Activated CD4-positive, alpha-beta T cell treated with anti-CD3 and anti-CD28 coated beads, Interleukin-2, amount 50 U/mL, for 16 hours (primary cell): ENCODE measurements around the gene SAMD11.

Experiments
- DNase-seq: peaks from one replicate; pipeline ENCODE4 v3.0.0-alpha.2; 2020

Gene SAMD11

DNA sequence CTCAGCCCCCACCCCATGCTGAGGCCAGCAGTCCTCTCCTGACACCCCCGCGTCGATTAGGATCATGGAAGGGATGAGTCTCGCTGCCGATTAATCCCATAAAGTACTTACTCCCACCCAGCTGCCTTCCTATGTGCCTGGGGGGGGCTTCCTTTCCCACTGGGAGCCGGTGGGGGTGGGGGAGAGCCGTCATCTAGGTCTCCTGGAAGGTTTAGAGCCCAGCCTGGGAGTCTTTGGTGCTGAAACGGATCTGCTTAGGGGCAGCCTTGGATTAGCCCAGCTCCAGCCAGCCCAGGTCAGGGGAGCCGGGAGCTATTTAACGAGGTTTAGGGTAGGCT lies 9.8 kb downstream of the SAMD11 start:
- DNase-seq, result no peak

DNA sequence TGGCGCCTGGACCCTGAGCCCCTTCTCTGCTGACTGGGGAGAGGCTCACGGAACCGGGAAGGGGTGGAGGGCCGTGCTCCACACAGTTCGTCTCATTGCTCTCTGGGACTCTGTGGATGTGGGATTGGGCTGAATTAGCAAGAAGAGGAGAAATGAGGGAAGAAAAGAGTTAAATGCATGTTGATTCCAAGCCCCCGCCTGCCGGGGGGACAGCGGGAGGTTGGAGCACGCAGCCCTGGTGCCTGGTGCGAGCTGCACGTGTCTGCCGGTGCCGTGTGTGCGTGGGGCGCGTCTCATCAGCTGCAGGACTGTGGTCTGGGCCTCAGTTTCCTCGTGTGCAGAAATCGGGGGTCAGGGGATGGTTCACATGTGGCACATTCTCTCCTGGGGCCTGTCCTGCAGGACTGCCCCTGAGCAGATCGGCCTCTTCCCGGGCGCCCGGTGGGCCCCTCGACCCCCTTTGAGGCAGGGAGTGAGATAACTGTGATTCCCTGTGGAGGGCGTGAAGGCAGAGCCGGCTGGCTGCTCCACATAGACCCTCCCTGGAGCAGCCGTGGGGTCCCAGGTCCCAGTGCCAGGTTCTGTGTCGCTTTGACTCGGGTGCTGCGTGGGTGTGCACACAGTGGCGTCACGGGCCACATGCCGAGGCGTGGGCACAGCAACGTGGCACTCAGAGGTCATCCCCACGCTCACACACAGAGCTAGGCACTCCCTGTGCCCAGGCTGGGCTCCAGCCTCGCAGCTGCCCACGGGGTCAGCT lies 11.4 kb downstream of the SAMD11 start:
- no peak for DNase-seq

DNA sequence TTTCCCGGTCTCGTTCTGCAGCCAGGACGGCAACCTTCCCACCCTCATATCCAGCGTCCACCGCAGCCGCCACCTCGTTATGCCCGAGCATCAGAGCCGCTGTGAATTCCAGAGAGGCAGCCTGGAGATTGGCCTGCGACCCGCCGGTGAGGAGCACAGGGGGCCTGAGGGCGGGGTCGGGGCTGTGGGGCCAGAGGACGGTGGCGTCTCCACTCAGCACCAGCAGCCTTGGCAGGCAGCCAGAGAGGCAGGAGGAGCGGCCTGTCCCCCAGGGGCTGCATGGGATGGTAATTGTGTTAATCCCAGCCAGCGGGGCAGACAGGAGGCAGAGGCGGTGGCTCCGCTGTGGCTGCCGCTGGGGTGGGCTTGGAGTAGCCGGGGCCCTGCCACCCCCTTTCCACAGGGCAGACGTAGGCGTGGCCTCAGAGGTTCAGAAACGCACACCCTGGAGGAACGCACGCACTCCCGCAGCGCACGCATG lies 12.1 kb downstream of the SAMD11 start:
- no peak for DNase-seq

DNA sequence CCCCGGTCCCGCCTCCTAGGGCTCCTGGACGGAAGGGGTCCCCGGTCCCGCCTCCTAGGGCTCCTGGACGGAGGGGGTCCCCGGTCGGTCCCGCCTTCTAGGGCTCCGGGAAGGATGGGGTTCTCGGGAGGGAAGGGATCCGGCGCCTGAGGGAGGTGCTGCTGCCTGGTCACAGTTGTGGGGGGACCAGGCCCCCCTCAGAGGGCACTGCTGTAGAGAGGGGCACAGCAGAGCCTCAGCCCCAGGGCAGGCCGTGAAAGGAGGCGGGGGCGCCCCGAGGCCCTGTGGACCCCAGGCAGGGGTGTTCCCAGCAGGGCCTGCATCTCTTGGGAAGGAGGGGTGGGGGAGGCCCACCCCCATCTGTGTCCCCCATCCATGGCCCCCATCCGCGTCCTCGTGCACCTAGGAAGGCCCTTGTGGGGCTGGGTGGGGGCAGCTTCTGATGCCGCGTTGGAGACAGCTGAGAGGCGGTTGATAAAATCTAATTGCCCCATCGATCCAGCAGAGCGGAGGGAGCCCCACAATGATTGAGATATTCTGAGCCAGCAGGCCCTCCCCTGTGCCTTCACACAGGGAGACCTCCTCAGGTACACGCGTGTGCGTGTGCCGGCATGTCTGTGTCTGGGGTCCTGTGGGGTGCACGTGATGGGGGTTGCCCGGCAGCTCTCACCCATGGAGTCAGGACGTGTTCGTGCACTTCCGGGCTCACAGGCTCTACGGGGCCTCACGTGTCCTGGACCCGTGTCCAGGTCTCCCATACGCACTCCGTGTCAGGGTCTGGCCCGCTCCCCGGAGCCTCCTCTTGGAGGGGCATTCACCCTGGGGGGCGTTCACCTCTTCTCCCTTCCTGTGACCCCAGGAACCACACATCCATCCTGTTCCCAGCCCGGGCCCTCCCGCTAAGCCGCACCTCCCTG lies 12.9 kb downstream of the SAMD11 start:
- DNase-seq, result no peak

DNA sequence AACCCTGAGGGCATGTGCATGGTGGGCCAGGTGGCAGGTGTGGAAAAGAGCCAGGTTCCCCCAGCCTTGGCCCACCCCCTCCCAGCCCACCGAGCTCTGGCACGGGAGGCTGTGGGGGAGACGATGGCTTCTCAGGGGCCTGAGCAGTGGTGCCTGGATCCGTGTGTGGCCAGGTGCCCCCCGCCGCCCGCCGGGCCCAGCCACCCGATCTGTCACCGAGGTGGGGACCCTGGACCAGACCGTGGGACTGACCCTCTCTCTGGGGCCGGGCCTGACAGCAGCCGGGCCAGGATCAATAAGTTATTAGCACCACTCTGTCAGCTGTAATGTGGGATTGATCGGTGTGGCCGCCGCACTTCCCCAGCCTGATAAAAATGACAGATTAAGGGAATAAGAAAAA lies 13.8 kb downstream of the SAMD11 start:
- DNase-seq, result no peak

DNA sequence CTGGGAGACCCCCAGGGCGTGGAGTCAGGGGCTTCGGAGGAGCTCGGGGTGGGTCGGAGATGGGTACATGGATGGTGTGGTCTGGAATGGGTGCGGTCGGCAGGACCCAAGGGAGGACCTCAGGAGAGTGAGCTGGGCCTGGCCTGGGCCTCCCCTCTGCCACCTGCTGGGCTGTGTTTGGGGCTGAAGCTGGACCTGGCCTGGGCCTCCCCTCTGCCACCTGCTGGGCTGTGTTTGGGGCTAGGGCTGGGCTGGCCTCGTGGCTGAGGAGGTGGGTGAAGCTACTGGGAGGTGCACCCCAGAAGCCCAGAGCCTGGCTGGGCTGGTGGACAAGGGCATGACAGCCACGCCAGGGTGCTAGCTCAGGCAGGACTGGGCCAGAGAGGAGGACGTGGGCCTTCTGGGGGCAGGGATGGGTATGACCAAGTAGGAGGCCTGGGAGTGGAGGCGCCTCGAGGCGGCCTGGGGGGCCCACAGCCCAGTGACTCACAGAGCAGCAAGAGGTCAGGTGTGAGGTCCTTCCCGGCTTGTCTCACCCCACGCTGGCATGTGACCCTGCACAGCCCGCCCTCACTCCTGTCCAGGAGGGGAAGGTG lies 14.5 kb downstream of the SAMD11 start:
- no peak for DNase-seq

DNA sequence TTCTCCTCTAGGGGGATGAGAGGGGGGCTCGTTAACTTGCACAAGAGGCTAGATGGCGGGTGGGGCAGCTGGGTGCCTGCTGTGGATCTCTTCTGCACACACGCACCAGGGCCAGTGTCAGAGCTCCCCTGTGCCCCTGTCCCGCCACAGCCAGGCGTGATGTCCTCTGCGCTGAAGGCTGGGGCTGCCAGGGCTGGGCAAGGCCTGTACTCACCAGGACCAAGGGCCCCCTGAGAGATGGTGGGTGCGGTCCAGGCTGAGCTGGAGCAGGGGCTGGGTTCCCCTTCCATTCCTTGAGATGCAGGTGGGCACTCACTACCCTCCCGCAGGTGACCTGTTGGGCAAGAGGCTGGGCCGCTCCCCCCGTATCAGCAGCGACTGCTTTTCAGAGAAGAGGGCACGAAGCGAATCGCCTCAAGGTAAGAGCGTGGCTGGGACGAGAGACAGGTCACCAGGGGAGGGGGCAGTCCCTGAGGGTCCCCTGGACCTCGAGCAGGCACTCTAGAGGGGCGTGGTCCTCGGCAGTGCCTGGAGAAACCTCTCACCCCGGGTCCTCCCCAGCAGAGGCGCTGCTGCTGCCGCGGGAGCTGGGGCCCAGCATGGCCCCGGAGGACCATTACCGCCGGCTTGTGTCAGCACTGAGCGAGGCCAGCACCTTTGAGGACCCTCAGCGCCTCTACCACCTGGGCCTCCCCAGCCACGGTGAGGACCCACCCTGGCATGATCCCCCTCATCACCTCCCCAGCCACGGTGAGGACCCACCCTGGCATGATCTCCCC lies 15.2 kb downstream of the SAMD11 start:
- no peak for DNase-seq

DNA sequence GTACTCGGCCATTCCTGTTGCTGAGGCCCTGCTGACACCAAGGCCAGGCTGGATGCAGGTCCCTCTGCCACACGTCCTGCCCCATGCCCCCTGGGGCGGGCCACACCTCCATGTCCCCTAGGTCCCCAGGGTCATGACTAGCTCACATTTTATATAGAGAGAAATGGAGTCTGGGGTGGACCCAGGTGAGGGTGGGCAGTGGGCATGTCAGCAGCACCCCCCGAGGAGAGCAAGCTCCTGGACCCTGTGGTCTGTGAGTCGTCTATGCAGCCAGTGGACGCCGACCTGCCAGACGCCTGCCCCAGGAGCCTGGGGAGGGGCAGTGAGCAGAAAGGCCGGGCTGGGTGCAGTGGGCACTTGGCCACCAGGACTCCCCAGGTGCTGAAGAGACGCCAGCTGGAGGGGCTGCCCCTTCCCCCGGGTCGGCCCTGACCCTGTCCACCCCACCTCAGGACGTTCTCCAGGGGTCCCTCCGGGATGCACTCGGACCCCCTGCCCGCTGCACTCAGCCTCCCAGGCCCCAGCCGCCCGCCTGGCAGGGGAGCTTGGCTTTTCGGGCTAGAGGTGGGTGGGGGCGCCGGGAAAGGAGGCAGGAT lies 15.9 kb downstream of the SAMD11 start:
- DNase-seq, result no peak

DNA sequence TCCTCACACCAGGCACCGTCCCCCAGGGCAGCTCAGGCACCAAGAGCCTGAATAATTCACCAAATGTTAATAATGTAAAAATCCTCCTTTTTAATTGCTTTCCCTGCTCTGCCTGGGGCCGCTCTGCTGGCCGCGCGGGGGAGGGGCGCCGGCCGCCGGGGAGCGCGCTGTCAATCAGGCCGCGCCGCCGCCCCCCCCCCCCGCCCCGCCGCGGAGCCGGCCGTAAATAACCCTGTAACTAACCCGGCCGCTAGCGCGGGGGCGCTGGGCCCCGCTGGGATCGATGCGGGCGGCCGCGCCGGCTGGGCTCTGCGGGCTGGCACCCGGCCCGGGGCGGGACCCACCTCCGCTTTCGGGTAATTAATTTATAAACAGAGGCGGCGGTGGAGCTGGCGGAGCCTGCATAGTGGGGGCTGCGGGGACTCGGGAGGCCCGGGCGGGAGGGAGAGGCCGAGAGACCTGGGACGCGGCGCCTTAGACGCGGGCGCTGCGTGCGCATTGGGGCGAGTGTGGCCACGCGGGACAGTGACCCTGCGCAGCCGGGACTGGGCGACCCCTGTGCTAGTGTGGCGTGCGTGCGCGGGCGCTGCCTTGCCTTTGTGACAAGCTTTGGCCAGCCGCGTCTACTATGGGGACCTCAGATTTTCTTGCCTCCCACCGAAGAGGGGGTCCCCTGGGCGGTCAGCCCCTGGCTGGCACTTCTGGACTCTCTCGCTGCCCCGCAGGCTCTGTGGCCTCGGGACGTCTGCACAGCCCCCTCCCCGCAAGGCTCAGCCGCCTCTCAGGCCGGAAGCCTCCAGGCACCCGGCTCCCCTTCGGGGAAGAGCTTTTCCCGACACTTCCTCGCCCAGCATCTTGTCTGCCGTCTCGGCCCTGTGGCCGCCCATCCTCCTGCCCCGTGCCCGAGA lies 16.6 kb downstream of the SAMD11 start:
- DNase-seq, result no peak

DNA sequence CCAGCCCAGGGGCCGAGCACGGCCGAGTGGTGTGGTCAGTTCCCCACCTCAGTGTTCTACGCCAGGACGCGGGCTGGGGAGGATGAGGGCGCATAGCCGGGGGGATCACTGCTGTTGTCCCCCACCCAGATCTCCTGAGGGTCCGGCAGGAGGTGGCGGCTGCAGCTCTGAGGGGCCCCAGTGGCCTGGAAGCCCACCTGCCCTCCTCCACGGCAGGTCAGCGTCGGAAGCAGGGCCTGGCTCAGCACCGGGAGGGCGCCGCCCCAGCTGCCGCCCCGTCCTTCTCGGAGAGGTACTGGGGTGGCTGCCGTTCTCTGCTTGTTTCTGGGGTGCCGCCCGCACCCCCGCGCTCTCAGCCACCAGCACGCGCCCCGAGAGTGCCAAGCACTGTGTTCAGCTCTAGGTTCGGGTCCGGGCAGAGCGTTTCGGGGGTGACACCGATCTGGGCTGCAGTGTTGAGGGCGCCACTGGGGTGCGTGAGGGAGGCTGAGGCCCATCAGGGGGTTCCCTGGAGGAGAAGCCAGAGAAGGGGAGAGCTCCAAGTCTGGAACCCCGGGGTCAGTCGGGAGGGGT lies 17.4 kb downstream of the SAMD11 start:
- DNase-seq, result no peak

DNA sequence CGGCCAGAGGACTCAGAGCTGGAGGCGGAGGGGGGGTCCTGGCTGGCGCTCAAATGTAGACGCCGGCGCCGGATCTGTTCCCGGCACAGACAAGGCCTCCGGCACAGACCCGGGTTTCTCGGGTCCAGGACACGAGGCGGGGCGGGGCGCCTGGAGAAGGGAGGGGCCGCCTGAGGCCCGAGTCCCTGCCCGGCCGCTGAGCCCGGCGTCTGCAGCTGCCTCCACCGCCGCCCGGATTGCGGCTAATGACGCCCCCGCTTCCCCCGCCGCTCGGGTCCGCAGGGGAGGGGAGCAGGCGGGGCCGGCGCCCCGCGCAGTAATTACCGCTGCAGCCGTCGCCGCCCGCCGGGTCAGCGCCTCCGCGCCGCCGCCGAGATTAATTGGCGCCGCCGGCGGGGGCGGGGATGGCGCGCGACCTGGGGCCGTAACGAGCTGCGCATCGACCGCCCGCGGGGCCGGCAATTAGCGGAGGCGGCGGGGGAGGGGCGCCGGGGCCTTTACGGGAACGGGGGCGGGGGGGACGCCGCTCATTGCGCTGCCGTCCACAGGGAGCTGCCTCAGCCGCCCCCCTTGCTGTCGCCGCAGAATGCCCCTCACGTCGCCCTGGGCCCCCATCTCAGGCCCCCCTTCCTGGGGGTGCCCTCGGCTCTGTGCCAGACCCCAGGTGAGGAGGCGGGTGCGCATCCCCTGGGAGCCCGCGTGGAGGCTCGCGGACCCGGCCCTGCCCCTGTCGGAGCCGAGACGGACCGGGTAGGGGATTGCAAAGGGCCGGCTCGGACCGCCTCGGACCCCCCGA lies 18.1 kb downstream of the SAMD11 start:
- no peak for DNase-seq

DNA sequence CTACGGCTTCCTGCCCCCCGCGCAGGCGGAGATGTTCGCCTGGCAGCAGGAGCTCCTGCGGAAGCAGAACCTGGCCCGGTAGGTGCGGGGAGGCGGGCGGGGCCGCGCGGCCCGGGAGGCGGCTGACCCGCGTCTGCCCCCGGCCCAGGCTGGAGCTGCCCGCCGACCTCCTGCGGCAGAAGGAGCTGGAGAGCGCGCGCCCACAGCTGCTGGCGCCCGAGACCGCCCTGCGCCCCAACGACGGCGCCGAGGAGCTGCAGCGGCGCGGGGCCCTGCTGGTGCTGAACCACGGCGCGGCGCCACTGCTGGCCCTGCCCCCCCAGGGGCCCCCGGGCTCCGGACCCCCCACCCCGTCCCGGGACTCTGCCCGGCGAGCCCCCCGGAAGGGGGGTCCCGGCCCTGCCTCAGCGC lies 18.7 kb downstream of the SAMD11 start:
- DNase-seq, result no peak

DNA sequence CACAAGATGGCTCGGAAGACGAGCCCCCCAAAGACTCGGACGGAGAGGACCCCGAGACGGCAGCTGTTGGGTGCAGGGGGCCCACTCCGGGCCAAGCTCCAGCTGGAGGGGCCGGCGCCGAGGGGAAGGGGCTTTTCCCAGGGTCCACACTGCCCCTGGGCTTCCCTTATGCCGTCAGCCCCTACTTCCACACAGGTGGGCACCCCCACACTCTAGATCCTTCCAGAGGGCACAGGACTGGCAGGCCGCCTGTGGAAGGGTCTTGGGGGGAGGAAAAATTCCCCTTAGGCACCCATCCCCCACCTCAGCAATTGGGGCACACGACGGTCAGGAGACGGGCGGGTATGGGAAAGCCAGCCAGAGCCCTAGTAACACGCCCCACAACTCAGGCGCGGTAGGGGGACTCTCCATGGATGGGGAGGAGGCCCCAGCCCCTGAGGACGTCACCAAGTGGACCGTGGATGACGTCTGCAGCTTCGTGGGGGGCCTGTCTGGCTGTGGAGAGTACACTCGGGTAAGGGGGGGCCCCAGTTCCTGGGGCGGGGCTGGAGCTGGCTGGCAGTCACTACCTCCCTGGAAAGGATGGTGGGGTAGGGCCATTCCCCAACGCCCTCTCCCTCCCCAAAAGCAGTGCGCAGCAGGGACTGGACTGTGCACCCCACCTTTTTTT lies 19.3 kb downstream of the SAMD11 start:
- no peak for DNase-seq

DNA sequence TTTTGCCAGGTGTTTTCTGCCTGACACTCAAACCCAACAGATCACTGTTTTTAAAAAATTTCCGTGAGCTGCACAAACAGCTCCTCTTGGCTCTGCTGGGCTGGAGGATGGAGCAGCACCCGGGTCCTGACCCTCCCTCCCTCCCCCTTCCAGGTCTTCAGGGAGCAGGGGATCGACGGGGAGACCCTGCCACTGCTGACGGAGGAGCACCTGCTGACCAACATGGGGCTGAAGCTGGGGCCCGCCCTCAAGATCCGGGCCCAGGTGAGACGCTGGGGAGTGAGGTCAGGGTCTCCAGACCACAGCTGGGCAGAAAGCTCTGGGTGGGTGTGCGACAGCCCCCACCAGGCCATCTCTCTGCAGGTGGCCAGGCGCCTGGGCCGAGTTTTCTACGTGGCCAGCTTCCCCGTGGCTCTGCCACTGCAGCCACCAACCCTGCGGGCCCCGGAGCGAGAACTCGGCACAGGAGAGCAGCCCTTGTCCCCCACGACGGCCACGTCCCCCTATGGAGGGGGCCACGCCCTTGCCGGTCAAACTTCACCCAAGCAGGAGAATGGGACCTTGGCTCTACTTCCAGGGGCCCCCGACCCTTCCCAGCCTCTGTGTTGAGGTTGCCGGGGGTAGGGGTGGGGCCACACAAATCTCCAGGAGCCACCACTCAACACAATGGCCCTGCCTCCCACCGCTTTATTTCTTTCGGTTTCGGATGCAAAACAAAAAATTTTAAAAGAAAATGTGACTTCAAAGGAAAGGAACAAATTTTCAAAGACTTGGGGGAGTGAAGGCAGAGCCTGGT lies 20.0 kb downstream of the SAMD11 start:
- no peak for DNase-seq

DNA sequence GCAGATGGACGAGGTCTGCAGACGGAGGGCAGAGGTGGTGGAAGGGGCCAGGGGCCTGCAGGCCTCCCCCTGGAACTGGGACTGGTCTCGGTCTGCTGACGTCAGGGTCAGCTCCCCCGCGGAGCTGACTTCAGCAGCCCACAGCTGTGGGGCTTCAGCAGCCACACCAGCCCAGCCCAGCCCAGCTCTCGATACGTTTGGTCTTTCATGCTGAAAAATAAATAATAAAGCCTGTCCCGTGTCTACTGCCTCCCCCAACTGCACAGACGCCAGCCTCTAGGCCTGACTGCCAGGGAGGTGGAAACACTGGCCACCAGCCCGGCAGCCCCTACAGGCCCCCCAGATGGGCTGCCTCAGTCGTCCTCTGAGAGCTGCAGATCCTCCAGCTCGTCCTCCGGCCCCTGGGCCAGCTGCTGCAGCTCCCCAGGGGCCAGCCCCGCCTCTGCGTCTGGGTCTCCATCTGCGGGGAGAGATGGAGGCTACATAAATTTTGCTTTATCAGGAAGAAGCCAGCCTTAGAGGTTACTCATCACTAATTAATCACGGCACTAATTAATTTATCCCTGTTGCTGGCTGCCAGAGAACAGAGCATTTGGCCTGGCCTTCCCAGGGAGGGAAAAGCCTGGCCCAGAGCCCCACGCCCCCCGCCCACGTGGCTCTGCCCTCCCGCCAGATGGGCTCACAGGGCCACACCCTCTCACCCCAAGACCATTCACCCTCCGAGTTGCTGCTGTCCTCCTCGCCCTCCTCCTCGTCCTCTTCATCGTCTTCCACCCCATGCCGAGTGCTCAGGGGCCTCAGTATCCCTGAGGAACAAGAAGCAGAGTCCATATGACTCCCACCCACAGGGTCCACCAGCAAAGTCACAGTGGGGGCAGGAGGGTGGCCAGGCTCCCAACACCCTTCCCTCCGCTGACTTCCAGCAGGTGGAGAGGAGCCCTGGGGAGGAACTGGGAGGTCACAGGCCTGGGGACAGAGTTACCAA lies 20.9 kb downstream of the SAMD11 start:
- no peak for DNase-seq

DNA sequence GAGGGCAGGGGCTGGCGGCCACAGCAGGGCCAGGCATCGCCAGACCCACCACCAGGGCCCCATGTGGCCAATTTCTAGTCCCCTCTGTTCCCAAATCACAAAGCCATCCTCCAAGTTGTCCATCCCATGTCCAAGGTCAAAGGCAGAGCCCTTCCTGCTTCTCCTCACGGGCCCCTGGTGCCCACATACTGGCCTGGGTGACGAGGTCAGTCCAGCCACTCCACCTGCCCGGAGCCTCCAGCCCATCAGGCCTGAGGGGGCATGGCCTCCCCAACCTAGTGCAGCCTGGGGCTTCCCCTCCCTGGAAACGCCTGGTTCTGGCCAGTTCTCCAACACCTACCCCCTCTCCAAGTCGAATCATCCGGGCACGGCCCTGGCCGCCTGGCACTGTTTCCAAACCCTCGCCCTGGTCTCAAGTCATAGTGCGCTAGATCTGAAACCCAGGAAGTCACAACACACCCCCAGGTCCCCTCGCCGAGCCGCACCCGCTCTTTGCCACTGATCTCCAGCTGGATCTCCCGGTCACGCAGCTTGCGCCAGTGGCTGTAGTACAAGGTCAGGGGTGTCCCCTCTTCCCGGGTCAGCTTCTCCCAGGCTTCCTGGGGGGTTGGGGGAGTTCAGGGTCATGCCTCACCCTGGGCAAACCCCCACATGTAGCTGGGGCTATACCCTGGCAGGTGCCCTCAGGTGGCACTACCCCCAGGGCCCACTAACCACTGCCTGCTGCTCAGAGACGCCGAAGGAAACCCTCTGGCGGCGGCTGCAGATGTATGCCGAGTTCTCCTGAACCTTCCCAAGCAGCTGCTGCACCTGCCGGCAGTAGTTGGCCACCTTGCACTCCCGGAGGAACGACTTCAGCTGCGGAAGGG lies 22.2 kb downstream of the SAMD11 start:
- DNase-seq, result no peak
